Measurements from ENCODE around the gene ZNF547. TPM values are rescaled to one million over a fixed set of nuclear protein-coding genes. Genes with fewer than 3 reads are reported as not detected.
A peak's percentile ranks its signal among the peaks of the same experiment; 100 is the strongest.

ZNF547 gene
- total RNA-seq (2014; rRNA removed; shearing (Covaris generic)): 1.7 and 1.8 TPM in 2 replicates

DNA sequence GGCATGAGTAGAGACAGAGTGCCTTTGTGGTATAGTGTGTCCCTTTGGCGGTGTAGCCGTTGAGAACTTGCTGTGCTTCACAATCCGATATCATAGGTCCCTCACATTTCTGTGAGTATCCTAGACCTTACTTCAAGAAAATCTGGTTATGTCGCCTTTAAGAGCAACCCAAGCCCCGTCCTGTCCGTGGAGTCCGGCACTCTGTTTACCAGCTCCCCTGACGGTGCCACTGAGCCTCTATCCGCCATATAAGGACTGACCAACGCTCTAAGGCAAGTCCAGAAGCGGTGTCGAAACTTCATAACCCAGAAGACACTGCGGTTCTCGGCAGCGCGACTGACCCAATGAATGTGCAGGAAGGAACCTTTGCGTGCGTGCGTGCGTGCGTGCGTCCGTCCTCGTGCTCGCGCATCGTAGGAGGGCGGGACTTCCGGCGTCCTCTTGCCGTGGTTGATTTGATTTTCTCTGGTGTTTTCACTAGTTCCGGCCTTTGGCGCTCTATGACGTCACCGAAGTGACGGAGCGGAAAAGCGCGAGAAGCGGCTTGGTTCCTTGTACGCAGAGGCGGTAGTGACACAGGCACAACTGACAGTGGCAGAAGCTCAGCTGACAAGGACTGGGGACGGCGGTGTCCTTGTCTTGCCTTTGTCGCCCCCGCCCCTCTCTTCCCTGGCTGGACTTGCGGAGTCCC is at the start of gene ZNF547, which contains the start of gene TRAPPC2B:
TSS of gene ZNF547 (plus strand) at position 555 of the 691 bp plus-strand sequence. CDS start 5,005 bp downstream, outside the sequence.
TSS of gene TRAPPC2B (plus strand) at position 555 of the 691 bp plus-strand sequence. CDS start 1,283 bp downstream, outside the sequence.
- peak; percentile 93 for DNase-seq
- Histone ChIP-seq H3K27me3 (ENCODE audit: control insufficient read depth, insufficient read depth, low read length) (no peaks in the 10 kb centered on the region), H3K36me3 (replicated peaks; ENCODE audit: control insufficient read depth, insufficient read depth, low read length) (no peaks in the 10 kb centered on the region), H3K4me3 (ENCODE audit: insufficient read depth, low read depth, low read length) (peak within 1 kb of the TSS; percentile 61)

DNA sequence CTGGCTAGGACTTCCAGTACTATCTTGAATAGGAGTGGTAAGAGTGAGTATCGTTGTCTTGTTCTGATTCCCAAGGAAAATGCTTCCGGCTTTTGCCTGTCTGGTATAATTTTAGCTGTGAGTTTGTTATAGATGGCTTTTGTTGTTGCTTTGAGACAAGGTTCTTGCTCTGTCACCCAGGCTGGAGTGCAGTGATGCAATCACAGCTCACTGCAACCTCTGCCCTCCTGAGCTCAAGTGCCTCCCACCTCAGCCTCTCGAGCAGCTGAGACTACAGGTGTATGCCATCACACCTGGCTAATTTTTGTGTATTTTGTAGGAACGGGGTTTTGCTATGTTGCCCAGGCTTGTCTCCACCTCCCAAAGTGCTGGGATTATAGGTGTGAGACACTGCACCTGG is 49.2 kb upstream of the ZNF547 start:
- H3K27me3 ChIP-seq (ENCODE audit: control insufficient read depth, insufficient read depth, low read length): peaks cover 3% of the 10 kb centered on the region; the same call in 1 of the 2 replicates
- no peak for DNase-seq
- H3K36me3 ChIP-seq (replicated peaks; ENCODE audit: control insufficient read depth, insufficient read depth, low read length): no peaks in the 10 kb centered on the region
- H3K4me3 ChIP-seq (ENCODE audit: insufficient read depth, low read depth, low read length): no peak overlapping the region

DNA sequence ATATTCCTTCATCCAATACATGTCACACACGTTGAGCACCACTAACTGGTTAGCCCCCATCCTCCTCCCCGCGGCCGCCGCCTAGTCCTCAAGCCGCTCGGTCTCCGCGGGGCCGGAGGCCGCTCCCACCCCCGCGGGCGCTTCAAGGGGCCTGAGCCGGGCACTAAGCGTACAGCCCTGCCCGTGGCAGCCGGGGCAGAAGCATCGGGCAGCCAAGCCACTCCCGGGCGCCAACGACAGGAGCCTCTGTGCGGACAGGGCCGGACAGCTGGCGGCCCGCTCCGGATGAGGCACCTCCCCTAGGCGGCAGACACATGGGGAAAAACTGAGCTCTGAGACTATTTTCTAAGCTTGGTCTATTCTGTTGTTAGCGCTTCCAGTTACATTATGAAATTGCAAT is 45.8 kb upstream of the ZNF547 start:
- H3K4me3 ChIP-seq (ENCODE audit: insufficient read depth, low read depth, low read length): no peak overlapping the region; the same call in 1 of the 2 replicates
- H3K36me3 ChIP-seq (replicated peaks; ENCODE audit: control insufficient read depth, insufficient read depth, low read length): no peaks in the 10 kb centered on the region
- DNase-seq: peak; percentile 23
- H3K27me3 ChIP-seq (ENCODE audit: control insufficient read depth, insufficient read depth, low read length): peaks cover 3% of the 10 kb centered on the region; the same call in 1 of the 2 replicates

DNA sequence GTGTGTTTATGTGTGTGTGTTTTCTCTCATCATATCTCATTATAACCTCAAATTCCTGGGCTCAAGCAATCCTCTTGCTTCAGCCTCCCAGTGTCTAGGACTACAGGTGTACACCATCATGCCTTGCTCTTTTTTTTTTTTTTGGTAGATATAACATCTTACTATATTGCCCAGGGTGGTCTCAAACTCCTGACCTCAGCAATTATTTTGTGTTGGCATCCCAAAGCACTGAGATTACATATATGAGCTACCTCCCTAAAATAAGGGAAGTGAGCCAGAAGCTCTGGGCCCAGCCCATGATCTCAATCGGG is 43.5 kb upstream of the ZNF547 start:
- H3K4me3 ChIP-seq (ENCODE audit: insufficient read depth, low read depth, low read length): peak overlapping the region; percentile 89
- H3K27me3 ChIP-seq (ENCODE audit: control insufficient read depth, insufficient read depth, low read length): peaks cover 3% of the 10 kb centered on the region; the same call in 1 of the 2 replicates
- no peak for DNase-seq
- peaks cover 4% of the 10 kb centered on the region for H3K36me3 ChIP-seq (replicated peaks; ENCODE audit: control insufficient read depth, insufficient read depth, low read length)

DNA sequence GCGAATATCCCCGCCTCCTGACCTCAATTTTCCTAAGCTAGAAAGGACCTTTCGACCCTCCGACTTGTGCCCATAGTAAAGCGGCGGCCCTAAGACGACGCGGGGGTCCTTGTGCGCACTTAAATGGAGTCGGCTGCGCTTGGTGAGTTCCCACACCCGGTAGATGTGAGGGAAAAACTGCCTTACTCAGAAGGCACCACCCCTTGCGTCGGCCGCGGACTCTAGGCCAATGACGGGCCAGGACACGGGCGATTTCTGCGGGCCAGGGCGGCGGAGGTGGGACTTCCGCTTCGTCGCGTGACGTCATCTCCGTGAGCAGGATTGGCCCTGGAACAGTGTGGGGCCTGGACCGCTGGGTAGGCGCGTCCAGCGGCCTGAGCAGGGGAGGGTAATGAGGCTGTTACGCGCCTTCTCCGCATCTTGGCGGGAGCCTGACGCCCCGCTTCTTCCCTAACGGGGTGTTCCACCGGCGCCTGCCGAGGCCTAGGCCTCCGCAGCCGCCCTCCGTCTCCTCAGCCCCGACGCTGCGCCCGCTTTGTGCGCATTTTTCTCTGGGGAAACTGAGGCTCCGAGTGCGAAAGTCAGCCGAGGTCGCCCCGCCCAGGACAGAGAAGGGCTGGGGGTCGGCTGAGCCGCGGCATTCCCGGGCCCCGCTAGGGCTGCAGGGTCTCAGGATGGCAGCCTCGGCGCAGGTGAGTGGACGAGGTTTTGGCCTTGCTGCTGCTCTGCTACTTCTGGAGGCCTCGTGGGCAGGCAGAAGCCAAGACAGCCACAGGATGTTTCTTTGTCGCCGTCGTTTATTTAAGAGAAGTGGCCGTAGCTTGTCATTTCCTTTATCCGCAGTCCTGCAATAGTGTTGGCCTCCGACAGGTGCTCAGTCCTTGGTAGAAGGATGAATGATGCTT is 42.9 kb upstream of the ZNF547 start, which contains the start of gene ZNF543:
TSS of gene ZNF543 (plus strand) at position 293 of the 905 bp plus-strand sequence. CDS start at position 675, 382 bp downstream.
- Histone ChIP-seq H3K4me3 (ENCODE audit: insufficient read depth, low read depth, low read length) (peak within 1 kb of the TSS; percentile 89), H3K27me3 (ENCODE audit: control insufficient read depth, insufficient read depth, low read length) (peaks cover 3% of the 10 kb centered on the region; the same call in 1 of the 2 replicates), H3K36me3 (replicated peaks; ENCODE audit: control insufficient read depth, insufficient read depth, low read length) (peaks cover 6% of the 10 kb centered on the region)
- peak; percentile 96 for DNase-seq

DNA sequence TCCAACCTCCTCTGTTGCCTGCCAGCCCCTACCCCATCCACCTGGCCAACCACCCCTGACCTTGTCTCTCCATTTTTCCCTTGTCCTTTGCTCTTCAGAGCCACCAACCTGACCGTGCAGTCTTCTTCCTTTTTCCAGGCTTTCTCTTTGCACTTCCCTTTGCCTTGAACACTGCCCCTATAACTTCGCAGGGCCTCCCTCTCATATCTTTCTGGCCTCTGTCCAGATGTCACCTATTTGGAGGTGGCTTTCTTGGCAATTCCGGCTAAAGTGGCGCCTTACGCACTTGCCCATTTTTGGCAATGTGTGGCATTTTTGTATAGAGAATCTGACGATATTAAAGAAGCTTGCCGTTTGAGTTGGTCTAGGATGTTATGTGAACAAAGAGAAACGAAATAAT is 42.2 kb upstream of the ZNF547 start:
- peaks cover 6% of the 10 kb centered on the region for H3K36me3 ChIP-seq (replicated peaks; ENCODE audit: control insufficient read depth, insufficient read depth, low read length)
- peaks cover 3% of the 10 kb centered on the region; the same call in 1 of the 2 replicates for H3K27me3 ChIP-seq (ENCODE audit: control insufficient read depth, insufficient read depth, low read length)
- no peak for DNase-seq
- peak overlapping the region; percentile 89 for H3K4me3 ChIP-seq (ENCODE audit: insufficient read depth, low read depth, low read length)

DNA sequence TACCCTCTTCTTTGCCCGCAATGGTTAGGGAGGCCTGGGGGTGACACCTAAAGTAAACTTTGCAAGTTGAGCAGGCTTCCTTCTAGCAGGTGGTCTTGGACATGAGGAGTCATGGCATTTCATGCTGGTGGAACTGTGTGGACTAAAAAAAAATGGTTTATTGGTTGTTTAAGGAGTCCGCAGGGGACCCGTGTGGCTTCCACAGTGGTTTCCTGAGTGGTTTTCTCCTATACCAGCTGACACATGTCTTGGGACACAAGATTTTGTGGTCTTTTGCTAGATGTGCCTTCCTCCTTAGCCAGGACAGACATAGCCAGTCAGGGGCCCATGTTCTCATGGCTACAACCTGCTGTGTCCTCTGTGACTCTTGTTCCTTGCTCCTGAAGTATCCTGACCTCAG is 41.6 kb upstream of the ZNF547 start:
- no peak overlapping the region for H3K4me3 ChIP-seq (ENCODE audit: insufficient read depth, low read depth, low read length)
- peaks cover 8% of the 10 kb centered on the region for H3K36me3 ChIP-seq (replicated peaks; ENCODE audit: control insufficient read depth, insufficient read depth, low read length)
- peaks cover 2% of the 10 kb centered on the region; the same call in 1 of the 2 replicates for H3K27me3 ChIP-seq (ENCODE audit: control insufficient read depth, insufficient read depth, low read length)
- no peak for DNase-seq

DNA sequence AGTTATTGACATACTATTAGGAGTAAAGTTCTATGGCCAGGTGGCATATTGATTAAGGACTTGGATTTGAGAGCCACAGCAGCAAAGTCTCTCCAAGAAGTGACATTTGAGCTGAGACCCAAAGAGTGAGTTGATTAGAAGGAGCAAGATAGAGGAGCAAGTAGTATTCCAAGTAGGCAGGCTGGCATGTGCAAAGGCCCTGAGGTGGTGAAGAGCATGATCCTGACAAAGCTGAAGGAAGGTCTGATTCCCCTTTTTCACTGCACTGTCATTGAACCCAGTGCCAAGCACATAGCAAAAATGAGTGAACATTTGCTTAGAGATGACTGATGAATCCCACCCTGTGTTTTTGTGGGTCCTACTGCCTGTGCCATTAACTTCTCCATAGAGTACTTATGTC is 38.4 kb upstream of the ZNF547 start:
- no peak overlapping the region for H3K4me3 ChIP-seq (ENCODE audit: insufficient read depth, low read depth, low read length)
- DNase-seq: no peak
- H3K27me3 ChIP-seq (ENCODE audit: control insufficient read depth, insufficient read depth, low read length): no peaks in the 10 kb centered on the region
- H3K36me3 ChIP-seq (replicated peaks; ENCODE audit: control insufficient read depth, insufficient read depth, low read length): peaks cover 24% of the 10 kb centered on the region

DNA sequence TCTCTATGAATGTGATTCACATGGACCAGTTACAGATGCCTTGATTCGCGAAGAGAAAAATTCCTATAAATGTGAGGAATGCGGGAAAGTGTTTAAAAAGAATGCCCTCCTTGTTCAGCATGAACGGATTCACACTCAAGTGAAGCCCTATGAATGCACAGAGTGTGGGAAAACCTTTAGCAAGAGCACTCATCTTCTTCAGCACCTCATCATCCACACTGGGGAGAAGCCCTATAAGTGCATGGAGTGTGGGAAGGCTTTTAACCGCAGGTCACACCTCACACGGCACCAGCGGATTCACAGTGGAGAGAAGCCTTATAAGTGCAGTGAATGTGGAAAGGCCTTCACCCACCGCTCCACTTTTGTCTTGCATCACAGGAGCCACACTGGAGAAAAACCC is 35.4 kb upstream of the ZNF547 start:
- no peak for DNase-seq
- Histone ChIP-seq H3K27me3 (ENCODE audit: control insufficient read depth, insufficient read depth, low read length) (no peaks in the 10 kb centered on the region), H3K4me3 (ENCODE audit: insufficient read depth, low read depth, low read length) (no peak overlapping the region), H3K36me3 (replicated peaks; ENCODE audit: control insufficient read depth, insufficient read depth, low read length) (peaks cover 24% of the 10 kb centered on the region)

DNA sequence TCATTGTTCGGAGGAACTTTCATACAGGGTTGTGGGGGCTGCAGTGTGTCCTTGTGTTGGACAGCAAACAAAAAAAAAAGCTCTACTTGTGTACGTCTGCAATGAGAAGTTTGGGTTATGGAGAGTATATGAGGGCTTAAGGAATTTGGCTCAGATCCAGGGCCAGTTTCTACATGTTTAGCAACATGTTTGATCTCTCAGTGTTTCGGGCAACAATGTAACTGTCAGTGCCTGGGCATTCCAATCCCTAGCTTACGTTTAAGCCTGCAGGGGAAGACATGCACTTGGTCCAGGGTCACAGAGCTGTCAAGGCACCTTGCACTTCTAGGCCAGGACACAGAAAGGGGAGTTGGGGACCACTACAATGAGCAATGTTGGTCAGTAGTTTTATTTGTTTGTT is 29.2 kb upstream of the ZNF547 start:
- DNase-seq: no peak
- H3K4me3 ChIP-seq (ENCODE audit: insufficient read depth, low read depth, low read length): no peak overlapping the region
- no peaks in the 10 kb centered on the region for H3K27me3 ChIP-seq (ENCODE audit: control insufficient read depth, insufficient read depth, low read length)
- no peaks in the 10 kb centered on the region for H3K36me3 ChIP-seq (replicated peaks; ENCODE audit: control insufficient read depth, insufficient read depth, low read length)

DNA sequence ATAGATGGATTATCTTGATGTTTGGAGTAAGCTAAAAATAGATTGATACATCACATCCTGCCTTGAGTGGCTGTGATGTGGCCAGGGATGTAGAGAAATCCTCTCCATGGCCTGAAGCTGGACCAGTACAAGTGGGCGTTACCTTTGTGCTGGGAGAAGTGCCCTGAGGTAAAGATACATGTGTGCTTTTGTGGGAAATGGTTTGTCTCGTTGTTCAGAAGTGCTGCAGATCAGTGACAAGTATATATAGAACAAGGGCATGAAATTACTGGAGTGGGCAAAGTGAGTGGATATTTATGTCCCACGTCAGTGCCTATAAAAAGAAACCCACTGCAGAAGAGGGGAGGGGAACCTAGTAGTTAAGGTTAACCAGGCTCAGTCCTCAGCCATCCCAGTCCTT is 24.5 kb upstream of the ZNF547 start:
- Histone ChIP-seq H3K36me3 (replicated peaks; ENCODE audit: control insufficient read depth, insufficient read depth, low read length) (no peaks in the 10 kb centered on the region), H3K4me3 (ENCODE audit: insufficient read depth, low read depth, low read length) (no peak overlapping the region)
- DNase-seq: no peak

DNA sequence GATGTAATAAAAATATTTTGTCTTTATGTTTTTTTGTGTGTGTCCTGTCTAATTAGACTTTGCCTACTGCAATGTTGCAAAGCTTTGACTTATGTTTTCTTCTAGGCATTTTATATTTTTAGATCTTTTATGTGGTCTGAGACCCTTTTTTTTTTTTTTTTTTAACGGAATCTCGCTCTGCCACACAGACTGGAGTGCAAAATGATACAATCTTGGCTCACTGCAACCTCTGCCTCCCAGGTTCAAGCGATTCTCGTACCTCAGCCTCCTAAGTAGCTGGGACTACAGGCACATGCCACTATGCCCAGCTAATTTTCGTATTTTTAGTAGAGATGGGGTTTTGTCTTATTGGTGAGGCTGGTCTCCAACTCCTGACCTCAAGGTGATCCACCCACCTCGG is 20.8 kb upstream of the ZNF547 start:
- DNase-seq: no peak
- Histone ChIP-seq H3K27me3 (ENCODE audit: control insufficient read depth, insufficient read depth, low read length) (no peaks in the 10 kb centered on the region; the same call in 1 of the 2 replicates), H3K4me3 (ENCODE audit: insufficient read depth, low read depth, low read length) (no peak overlapping the region), H3K36me3 (replicated peaks; ENCODE audit: control insufficient read depth, insufficient read depth, low read length) (no peaks in the 10 kb centered on the region)

More for the DNA sequence above, 24.5 kb upstream of the ZNF547 start:
- H3K27me3 ChIP-seq (ENCODE audit: control insufficient read depth, insufficient read depth, low read length): no peaks in the 10 kb centered on the region; the same call in 1 of the 2 replicates

DNA sequence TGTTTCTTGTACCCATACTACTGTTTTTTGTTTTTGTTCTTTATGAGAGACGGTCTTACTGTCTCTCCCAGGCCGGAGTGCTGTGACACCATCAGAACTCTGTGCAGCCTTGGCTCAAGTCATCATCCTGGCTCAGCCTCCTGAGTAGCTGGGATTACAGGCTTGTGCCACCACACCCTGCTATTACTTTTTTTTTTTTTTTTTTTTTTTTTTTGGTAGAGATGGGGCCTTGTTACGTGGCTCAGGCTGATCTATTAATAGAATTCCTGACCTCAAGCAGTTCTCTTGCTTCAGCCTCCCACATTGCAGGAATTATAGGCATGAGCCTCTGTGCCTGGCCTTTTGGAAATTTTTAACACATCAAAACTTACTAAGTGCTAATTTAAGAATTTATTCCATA is 15.2 kb upstream of the ZNF547 start:
- Histone ChIP-seq H3K27me3 (ENCODE audit: control insufficient read depth, insufficient read depth, low read length) (no peaks in the 10 kb centered on the region), H3K36me3 (replicated peaks; ENCODE audit: control insufficient read depth, insufficient read depth, low read length) (no peaks in the 10 kb centered on the region), H3K4me3 (ENCODE audit: insufficient read depth, low read depth, low read length) (no peak overlapping the region)
- DNase-seq: no peak

DNA sequence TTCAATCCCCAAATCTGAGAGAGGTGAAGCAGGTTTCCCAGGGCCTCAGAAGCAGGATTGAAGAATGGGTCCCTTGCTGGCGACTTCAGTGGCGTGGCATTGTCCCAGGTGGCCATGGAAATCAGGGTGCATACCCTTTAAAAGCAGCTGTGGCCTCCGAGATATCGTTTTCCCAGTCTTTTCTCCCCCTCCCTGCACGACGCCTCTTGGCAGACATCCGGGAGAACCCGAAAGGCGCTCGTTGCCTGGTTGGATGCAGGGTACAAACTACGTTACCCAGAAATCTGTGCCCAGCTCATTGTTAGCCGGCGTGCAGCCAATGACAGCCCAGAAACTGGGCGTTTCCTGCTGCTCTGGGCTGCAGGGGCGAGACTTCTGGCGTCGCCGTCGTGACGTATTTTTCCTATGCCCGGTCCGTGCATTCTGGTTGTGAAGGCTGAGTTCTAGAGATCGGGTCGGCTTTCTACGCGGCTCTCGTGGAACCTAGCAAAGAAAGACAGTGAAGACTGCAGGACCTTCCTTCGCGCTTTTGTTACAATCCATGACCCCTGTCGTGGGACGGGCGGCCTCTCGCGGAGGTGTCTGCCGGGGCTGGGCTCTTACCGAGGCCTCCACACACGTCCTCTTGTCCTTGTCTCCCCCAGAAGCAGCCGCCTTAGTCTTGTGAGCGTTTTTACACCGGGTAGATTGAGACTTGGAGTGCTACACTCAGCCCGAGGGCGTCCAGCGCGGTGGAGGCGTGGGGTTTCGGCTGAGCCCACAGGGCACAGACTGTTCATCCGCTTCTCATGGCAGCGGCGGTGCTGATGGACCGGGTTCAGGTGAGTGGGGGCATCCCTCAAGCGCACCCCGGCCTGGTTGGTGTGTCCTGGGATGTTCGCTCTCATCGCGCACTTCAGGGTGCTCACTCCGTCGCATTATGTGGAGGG is 12.2 kb upstream of the ZNF547 start, which contains the start of gene ZNF304:
TSS of gene ZNF304 (plus strand) at position 395 of the 929 bp plus-strand sequence. CDS start at position 789, 394 bp downstream.
- Histone ChIP-seq H3K36me3 (replicated peaks; ENCODE audit: control insufficient read depth, insufficient read depth, low read length) (peaks cover 20% of the 10 kb centered on the region), H3K27me3 (ENCODE audit: control insufficient read depth, insufficient read depth, low read length) (no peaks in the 10 kb centered on the region), H3K4me3 (ENCODE audit: insufficient read depth, low read depth, low read length) (peak within 1 kb of the TSS; percentile 93)
- DNase-seq: peak; percentile 93
